ENCODE results near the gene STMP1.
"Not testable (repeated sequence)": the region's sequence is repeated elsewhere in the genome, so short reads cannot be mapped to it uniquely, and the experiment has no call there.

Gene STMP1

DNA sequence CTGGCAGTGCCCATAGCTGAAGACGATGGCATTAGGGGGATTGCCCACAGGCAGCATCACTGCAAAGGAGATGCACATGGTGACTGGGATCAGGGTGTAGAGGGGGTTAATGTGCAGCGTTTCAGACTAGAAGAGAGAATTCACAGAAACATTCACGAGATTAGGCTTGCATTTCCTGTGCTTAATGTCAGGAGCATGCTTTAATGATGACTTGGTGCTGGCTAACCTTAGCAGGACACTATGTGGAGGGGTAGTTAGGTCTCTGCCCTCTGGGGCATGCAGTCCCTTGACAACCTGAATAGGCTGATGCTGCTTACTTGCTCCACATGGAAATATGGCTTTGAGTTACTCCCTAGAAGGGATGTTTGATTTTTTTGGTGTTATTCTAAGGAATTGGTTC lies 21.8 kb downstream of the STMP1 start:
- TF ChIP-seq POLR2A (IDR thresholded peaks at IDR 0.05; ENCODE audit: extremely low read depth, insufficient read length) (no peak), MYC (IDR thresholded peaks at IDR 0.05; ENCODE audit: low read depth, low read length) (no peak)
- TF ChIP-seq, protein P1, sequence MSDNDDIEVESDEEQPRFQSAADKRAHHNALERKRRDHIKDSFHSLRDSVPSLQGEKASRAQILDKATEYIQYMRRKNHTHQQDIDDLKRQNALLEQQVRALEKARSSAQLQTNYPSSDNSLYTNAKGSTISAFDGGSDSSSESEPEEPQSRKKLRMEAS (IDR thresholded peaks at IDR 0.05; ENCODE audit: low read depth, low read length), result no peak
- H3K4me3 ChIP-seq (ENCODE audit: low read depth, low read length), result no peak overlapping the region
- DNase-seq (ENCODE audit: low read depth), result no peak

DNA sequence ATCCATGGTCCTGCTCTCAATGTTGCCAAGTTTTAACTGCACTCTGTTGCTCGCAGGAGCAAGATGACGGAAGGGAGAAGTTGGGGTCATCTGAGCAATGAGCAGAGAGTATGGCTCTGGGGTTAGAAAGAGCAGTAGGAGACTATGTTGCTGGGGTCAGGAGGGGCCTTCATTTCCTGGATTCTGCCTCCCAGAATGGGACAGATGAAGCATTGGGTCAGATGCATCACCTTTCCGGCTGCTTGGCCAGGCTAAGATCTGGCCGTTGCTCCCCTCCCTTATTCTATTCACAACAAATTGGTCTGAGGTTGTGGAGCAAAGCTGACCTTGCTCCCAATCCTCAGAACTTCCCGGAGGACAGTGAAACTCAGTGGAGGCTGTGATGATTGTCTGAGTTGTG lies 22.4 kb downstream of the STMP1 start:
- no peak for DNase-seq (ENCODE audit: low read depth)
- TF ChIP-seq MYC (IDR thresholded peaks at IDR 0.05; ENCODE audit: low read depth, low read length) (no peak), POLR2A (IDR thresholded peaks at IDR 0.05; ENCODE audit: extremely low read depth, insufficient read length) (no peak)
- TF ChIP-seq, protein P1 (IDR thresholded peaks at IDR 0.05; ENCODE audit: low read depth, low read length), result no peak
- TF ChIP-seq, protein P2, sequence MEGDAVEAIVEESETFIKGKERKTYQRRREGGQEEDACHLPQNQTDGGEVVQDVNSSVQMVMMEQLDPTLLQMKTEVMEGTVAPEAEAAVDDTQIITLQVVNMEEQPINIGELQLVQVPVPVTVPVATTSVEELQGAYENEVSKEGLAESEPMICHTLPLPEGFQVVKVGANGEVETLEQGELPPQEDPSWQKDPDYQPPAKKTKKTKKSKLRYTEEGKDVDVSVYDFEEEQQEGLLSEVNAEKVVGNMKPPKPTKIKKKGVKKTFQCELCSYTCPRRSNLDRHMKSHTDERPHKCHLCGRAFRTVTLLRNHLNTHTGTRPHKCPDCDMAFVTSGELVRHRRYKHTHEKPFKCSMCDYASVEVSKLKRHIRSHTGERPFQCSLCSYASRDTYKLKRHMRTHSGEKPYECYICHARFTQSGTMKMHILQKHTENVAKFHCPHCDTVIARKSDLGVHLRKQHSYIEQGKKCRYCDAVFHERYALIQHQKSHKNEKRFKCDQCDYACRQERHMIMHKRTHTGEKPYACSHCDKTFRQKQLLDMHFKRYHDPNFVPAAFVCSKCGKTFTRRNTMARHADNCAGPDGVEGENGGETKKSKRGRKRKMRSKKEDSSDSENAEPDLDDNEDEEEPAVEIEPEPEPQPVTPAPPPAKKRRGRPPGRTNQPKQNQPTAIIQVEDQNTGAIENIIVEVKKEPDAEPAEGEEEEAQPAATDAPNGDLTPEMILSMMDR (IDR thresholded peaks at IDR 0.05; ENCODE audit: low read depth, low read length), result no peak
- no peak overlapping the region for H3K4me3 ChIP-seq (ENCODE audit: low read depth, low read length)

DNA sequence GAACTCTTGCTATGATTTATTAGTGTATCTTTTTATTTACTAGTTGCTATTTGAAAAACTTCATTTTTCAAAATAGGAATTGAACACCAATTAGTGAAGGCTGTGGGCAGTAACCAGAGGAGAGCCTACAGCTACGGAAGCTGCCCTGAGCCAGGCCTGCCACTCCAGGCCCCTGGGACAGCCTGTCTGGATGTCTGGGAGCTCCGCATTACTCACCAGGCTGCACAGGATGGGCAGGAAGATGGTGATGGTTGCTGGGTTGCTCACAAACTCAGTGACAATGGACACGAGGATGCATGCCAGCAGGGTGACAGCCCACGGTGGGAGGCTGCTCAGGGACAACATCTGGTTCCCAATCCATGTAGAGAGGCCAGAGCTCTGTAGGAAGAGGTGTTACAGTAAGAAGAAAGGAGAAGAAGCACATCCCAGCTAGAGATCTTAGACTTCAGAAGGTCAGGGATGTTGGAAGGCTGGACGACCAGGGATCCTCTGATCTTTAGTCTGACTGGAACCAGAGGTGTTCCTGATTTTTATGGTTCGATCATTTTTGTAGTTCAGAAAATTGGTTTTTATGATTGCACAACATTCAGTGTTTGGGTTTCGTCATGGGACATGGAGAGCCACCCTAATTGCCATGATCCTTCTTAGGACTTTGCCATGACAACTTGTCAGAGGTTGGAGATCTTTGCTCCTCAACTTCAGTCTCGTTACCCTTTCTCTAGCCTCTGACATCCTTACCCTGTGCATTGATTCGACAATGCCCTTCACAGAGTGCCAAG lies 23.2 kb downstream of the STMP1 start:
- H3K4me3 ChIP-seq (ENCODE audit: low read depth, low read length), result no peak overlapping the region
- TF ChIP-seq, protein P2 (IDR thresholded peaks at IDR 0.05; ENCODE audit: low read depth, low read length), result no peak
- TF ChIP-seq POLR2A (IDR thresholded peaks at IDR 0.05; ENCODE audit: extremely low read depth, insufficient read length) (no peak), MYC (IDR thresholded peaks at IDR 0.05; ENCODE audit: low read depth, low read length) (no peak)
- TF ChIP-seq, protein P1 (IDR thresholded peaks at IDR 0.05; ENCODE audit: low read depth, low read length), result no peak
- DNase-seq (ENCODE audit: low read depth), result no peak

DNA sequence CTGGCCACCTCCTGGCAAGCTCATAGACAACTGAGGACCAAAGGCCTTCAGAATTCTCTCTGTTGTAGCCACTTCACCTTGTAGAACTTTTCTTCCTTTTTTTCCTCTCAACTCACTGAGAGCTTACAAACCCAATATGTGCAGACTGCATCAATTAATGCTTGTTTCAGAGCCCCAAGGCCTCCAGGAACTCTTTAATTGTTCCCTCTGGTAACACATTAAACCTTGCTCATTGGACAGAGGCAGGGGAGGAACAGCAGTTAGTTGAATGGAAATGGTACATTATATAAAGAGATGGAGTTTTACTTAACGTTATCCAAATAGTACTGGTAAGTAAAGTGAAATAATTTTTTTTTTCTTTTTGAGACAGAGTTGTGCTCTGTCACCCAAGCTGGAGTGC lies 25.2 kb downstream of the STMP1 start:
- TF ChIP-seq, protein P1 (IDR thresholded peaks at IDR 0.05; ENCODE audit: low read depth, low read length), result no peak
- TF ChIP-seq, protein P2 (IDR thresholded peaks at IDR 0.05; ENCODE audit: low read depth, low read length), result no peak
- no peak for TF ChIP-seq POLR2A (IDR thresholded peaks at IDR 0.05; ENCODE audit: extremely low read depth, insufficient read length)
- TF ChIP-seq MYC (IDR thresholded peaks at IDR 0.05; ENCODE audit: low read depth, low read length), result no peak
- no peak for DNase-seq (ENCODE audit: low read depth)

DNA sequence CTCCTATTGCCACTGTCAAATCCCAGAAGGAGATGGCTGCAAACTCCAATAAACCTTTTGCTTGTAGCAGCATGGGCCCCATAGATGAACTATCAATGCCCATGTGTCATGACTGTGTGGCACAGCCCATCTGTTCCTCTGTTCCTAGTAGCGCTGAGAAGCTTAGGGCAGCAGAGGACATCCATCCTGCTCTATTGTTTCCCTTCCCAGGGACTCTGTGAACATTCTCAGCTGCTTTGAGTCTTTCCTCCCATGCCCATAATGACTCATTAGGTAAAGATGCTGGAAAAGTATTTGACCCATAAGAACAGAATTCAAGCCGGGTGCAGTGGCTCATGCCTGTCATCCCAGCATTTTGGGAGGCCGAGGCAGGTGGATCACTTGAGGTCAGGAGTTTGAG lies 28.3 kb downstream of the STMP1 start:
- H3K4me3 ChIP-seq (ENCODE audit: low read depth, low read length), result no peak overlapping the region
- DNase-seq (ENCODE audit: low read depth), result no peak
- TF ChIP-seq, protein P1 (IDR thresholded peaks at IDR 0.05; ENCODE audit: low read depth, low read length), result no peak
- TF ChIP-seq MYC (IDR thresholded peaks at IDR 0.05; ENCODE audit: low read depth, low read length) (no peak), POLR2A (IDR thresholded peaks at IDR 0.05; ENCODE audit: extremely low read depth, insufficient read length) (no peak)
- TF ChIP-seq, protein P2 (IDR thresholded peaks at IDR 0.05; ENCODE audit: low read depth, low read length), result no peak

More for the DNA sequence above, 25.2 kb downstream of the STMP1 start:
- H3K4me3 ChIP-seq (ENCODE audit: low read depth, low read length), result no peak overlapping the region

DNA sequence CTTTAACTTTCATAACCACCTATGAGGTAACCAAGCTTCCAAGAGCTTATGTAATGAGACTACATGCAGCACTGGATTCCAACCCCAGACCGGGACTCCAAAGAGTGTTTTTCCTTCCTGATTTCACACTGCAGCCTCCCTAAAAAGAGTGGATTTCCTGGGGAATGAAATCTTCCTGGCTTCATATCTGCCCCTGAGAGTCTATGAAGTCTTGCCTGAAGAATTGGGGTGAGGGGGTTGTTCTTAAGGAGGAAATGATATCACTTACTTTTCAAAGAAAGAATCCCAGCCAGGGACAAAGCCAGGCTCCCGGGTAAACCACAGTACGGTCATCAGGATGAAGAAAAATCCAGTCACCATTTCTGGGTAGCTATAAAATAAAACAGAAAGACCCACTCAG lies 29.7 kb downstream of the STMP1 start:
- no peak overlapping the region for H3K4me3 ChIP-seq (ENCODE audit: low read depth, low read length)
- no peak for DNase-seq (ENCODE audit: low read depth)
- no peak for TF ChIP-seq POLR2A (IDR thresholded peaks at IDR 0.05; ENCODE audit: extremely low read depth, insufficient read length)
- TF ChIP-seq, protein P2 (IDR thresholded peaks at IDR 0.05; ENCODE audit: low read depth, low read length), result no peak
- no peak for TF ChIP-seq MYC (IDR thresholded peaks at IDR 0.05; ENCODE audit: low read depth, low read length)
- TF ChIP-seq, protein P1 (IDR thresholded peaks at IDR 0.05; ENCODE audit: low read depth, low read length), result no peak

DNA sequence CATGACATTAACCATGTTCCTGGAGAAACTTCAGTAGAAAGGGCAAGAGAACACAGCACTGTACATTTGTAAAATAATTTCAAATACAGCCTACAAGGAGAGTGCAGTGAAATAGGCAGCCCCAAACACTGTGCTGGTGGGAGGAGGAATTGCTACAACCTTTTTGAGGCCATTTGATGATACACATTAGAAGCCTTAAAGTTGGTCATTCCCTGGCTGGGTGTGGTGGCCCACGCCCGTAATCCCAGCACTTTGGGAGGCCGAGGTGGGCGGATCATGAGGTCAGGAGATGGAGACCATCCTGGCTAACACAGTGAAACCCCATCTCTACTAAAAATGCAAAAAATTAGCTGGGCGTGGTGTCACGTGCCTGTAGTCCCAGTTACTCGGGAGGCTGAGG lies 30.3 kb downstream of the STMP1 start:
- not testable (repeated sequence) for H3K4me3 ChIP-seq (ENCODE audit: low read depth, low read length); DNase-seq (ENCODE audit: low read depth)

Data from NB4 (cell line).